ENCODE measurements around the gene ZNF487. TPM values are rescaled to one million over a fixed set of nuclear protein-coding genes. Genes with fewer than 3 reads are reported as not detected.
"Not testable (repeated sequence)": the region's sequence is repeated elsewhere in the genome, so short reads cannot be mapped to it uniquely, and the experiment has no call there.

ZNF487 gene
- total and polyA plus RNA-seq, 10 of the 15 experiments (the other 5 are each of a cell fraction or from before 2014, with no cell fraction given) = 0.74 to 2.1 (median 1.1) TPM

- FAIRE-seq; SMC1A ChIA-PET (ENCODE audit: uncharacterized antibody, unreplicated experiment); H2AFZ ChIP-seq (ENCODE audit: control insufficient read depth, low read depth, low read length); RAD21 ChIA-PET (ENCODE audit: unreplicated experiment); intact Hi-C loops (cut with micrococcal nuclease; ENCODE audit: unreplicated experiment); H3K79me2 ChIP-seq (ENCODE audit: control insufficient read depth, insufficient read depth, low read length); H3K36me3 ChIP-seq (ENCODE audit: control insufficient read depth in 2 of 2, insufficient read depth in 2 of 2, low read length in 1 of 2); H3K4me1 ChIP-seq (ENCODE audit: control insufficient read depth, insufficient read depth, low read length); BruUV-seq (replicated peaks); H4K20me1 ChIP-seq (ENCODE audit: control insufficient read depth, insufficient read depth); H3K4me2 ChIP-seq (ENCODE audit: control insufficient read depth, insufficient read depth); ATAC-seq; H3K9ac ChIP-seq (ENCODE audit: control insufficient read depth, insufficient read depth, low read length); H3K27me3 ChIP-seq (replicated peaks in 1 of 2; ENCODE audit: control insufficient read depth in 2 of 2, insufficient read depth in 2 of 2, low read length in 1 of 2); CTCF ChIA-PET; H3K27ac ChIP-seq (ENCODE audit: control insufficient read depth, insufficient read depth); H3K9me3 ChIP-seq (replicated peaks; ENCODE audit: control insufficient read depth, insufficient read depth, low read length); POLR2A ChIA-PET; H3K4me3 ChIP-seq; DNase-seq (ENCODE audit: low read depth, low spot score): not testable (repeated sequence)
- in situ Hi-C loops (cut with MboI) = loop anchor here (10.0 kb wide), 2 partner anchors 260 to 600 kb away; no protein-coding TSS in a partner anchor
- 85% methylated on average over 21 of the region's 49 CpGs for WGBS (ENCODE audit: insufficient coverage, insufficient replicate concordance, low lambda C conversion rate, missing lambda C conversion rate)
These were observed 28.3 kb downstream of the ZNF487 start for GRCh38 chr10:43465086-43465735.

GRCh38 chr10:43465736-43466120, 28.8 kb downstream of the ZNF487 start:
- 79% methylated on average over 17 of the region's 24 CpGs for WGBS (ENCODE audit: insufficient coverage, insufficient replicate concordance, low lambda C conversion rate, missing lambda C conversion rate)
- in situ Hi-C loops (cut with MboI) = loop anchor here (10.0 kb wide), 2 partner anchors 261 to 601 kb away; no protein-coding TSS in a partner anchor
- POLR2A ChIA-PET; BruUV-seq (replicated peaks); H3K4me1 ChIP-seq (ENCODE audit: control insufficient read depth, insufficient read depth, low read length); CTCF ChIA-PET; FAIRE-seq; H3K4me2 ChIP-seq (ENCODE audit: control insufficient read depth, insufficient read depth); H3K4me3 ChIP-seq; H3K27me3 ChIP-seq (replicated peaks in 1 of 2; ENCODE audit: control insufficient read depth in 2 of 2, insufficient read depth in 2 of 2, low read length in 1 of 2); H3K9ac ChIP-seq (ENCODE audit: control insufficient read depth, insufficient read depth, low read length); H3K9me3 ChIP-seq (replicated peaks; ENCODE audit: control insufficient read depth, insufficient read depth, low read length); ATAC-seq; DNase-seq (ENCODE audit: low read depth, low spot score); H3K27ac ChIP-seq (ENCODE audit: control insufficient read depth, insufficient read depth); SMC1A ChIA-PET (ENCODE audit: uncharacterized antibody, unreplicated experiment); H3K79me2 ChIP-seq (ENCODE audit: control insufficient read depth, insufficient read depth, low read length); H3K36me3 ChIP-seq (ENCODE audit: control insufficient read depth in 2 of 2, insufficient read depth in 2 of 2, low read length in 1 of 2); H2AFZ ChIP-seq (ENCODE audit: control insufficient read depth, low read depth, low read length); intact Hi-C loops (cut with micrococcal nuclease; ENCODE audit: unreplicated experiment); H4K20me1 ChIP-seq (ENCODE audit: control insufficient read depth, insufficient read depth): not testable (repeated sequence)
- RAD21 ChIA-PET (ENCODE audit: unreplicated experiment) = interaction anchor here (0.7 kb wide), 1 partner anchor 131 kb away, joined by 4 read pairs; no protein-coding TSS in a partner anchor

Measured in GM12878 (cell line).